GM23248 (cell line): ENCODE measurements around the gene ZNF333. TPM values are rescaled to one million over a fixed set of nuclear protein-coding genes. Genes with fewer than 3 reads are reported as not detected.

Experiments
- DNase-seq: peaks from one replicate; pipeline ENCODE4 v3.0.0-alpha.2; 2015
- H2AFZ ChIP-seq: fragments of 200-600 bp; sonication (generic); 2 replicates; pipeline ENCODE4 v1.6.1; 2016; ENCODE audit warnings: antibody characterized with exemption
- H3F3A ChIP-seq: fragments of 200-600 bp; sonication (generic); 2 replicates; pipeline ENCODE4 v1.6.1; 2016; ENCODE audit warnings: mild to moderate bottlenecking, antibody characterized with exemption, mixed run types; ENCODE audit not compliant: insufficient read depth
- H3K27ac ChIP-seq: fragments of 200-600 bp; sonication (generic); 2 replicates; pipeline ENCODE4 v1.5.1; 2016; ENCODE audit warnings: mild to moderate bottlenecking
- H3K27me3 ChIP-seq: fragments of 200-600 bp; sonication (generic); replicated peaks from 2 replicates; pipeline ENCODE4 v1.6.1; 2016; ENCODE audit warnings: mild to moderate bottlenecking; ENCODE audit not compliant: insufficient read depth
- H3K36me3 ChIP-seq: fragments of 200-600 bp; sonication (generic); 2 replicates; pipeline ENCODE4 v1.6.1; 2016; ENCODE audit warnings: low read depth, mild to moderate bottlenecking
- H3K4me1 ChIP-seq: fragments of 200-600 bp; sonication (generic); 2 replicates; pipeline ENCODE4 v1.6.1; 2016; ENCODE audit warnings: mild to moderate bottlenecking; ENCODE audit not compliant: insufficient read depth
- H3K4me2 ChIP-seq: fragments of 200-600 bp; sonication (generic); one replicate; pipeline ENCODE4 v1.6.1; 2016; ENCODE audit warnings: mild to moderate bottlenecking; ENCODE audit not compliant: unreplicated experiment
- H3K4me3 ChIP-seq: fragments of 200-600 bp; sonication (generic); 2 replicates; pipeline ENCODE4 v1.5.1; 2016; ENCODE audit warnings: mild to moderate bottlenecking
- H3K79me2 ChIP-seq: fragments of 200-600 bp; sonication (generic); 2 replicates; pipeline ENCODE4 v1.6.1; 2016; ENCODE audit warnings: mild to moderate bottlenecking; ENCODE audit not compliant: insufficient read depth
- H3K9ac ChIP-seq: fragments of 200-600 bp; sonication (generic); 2 replicates; pipeline ENCODE4 v1.6.1; 2016; ENCODE audit warnings: mild to moderate bottlenecking
- H3K9me2 ChIP-seq: fragments of 200-600 bp; sonication (generic); 2 replicates; pipeline ENCODE4 v1.6.1; 2016; ENCODE audit warnings: mixed run types, mild to moderate bottlenecking, moderate library complexity; ENCODE audit not compliant: insufficient read depth
- H3K9me3 ChIP-seq: fragments of 200-600 bp; sonication (generic); one replicate; pipeline ENCODE4 v1.6.1; 2017; ENCODE audit warnings: low read depth
- H4K20me1 ChIP-seq: fragments of 200-600 bp; sonication (generic); 2 replicates; pipeline ENCODE4 v1.6.0; 2016; ENCODE audit not compliant: insufficient read depth
- EZH2 ChIP-seq: fragments of 200-600 bp; sonication (generic); IDR thresholded peaks from 2 replicates; pipeline ENCODE4 v1.6.1; 2018; ENCODE audit warnings: antibody characterized with exemption, mild to moderate bottlenecking; ENCODE audit not compliant: insufficient read depth, poor library complexity, severe bottlenecking
- EZH2phosphoT487 ChIP-seq: fragments of 200-600 bp; sonication (generic); IDR thresholded peaks from 2 replicates; pipeline ENCODE4 v1.6.1; 2018; ENCODE audit warnings: antibody characterized with exemption, moderate library complexity, mild to moderate bottlenecking, low read depth; ENCODE audit not compliant: insufficient read depth
- WGBS, 2 experiments: methylation state at CpG; one replicate each; pipeline ENCODE4 v1.1.6; 2015 to 2017; ENCODE audit warnings: low lambda C conversion rate in 2 of 2, low coverage in 1 of 2; ENCODE audit errors: missing lambda C conversion rate in 2 of 2; 5-methylcytosine and 5-hydroxymethylcytosine counted together
- in situ Hi-C: fragments of 300-500 bp; cut with MboI; formaldehyde crosslinking; loops from 2 replicates; pipeline ENCODE4 v1.15.0; 2020
- polyA plus RNA-seq: library from polyadenylated mRNA; unstranded; fragments of >200 nt; fragmentation: Nextera tagmentation; extraction: Ambion mirVana; gene quantifications from 2 replicates; pipeline ENCODE4 v1.2.1, GENCODE V29; 2016
- total RNA-seq: library from RNA; depleted of rRNA; stranded (reverse); fragments of >200 nt; shearing (Covaris generic); gene quantifications from 2 replicates; pipeline ENCODE4 v1.2.3, GENCODE V29; 2014

The ZNF333 gene
- total and polyA plus RNA-seq, 2 experiments from 2014 or later = 10.4 to 26.3 TPM

DNA sequence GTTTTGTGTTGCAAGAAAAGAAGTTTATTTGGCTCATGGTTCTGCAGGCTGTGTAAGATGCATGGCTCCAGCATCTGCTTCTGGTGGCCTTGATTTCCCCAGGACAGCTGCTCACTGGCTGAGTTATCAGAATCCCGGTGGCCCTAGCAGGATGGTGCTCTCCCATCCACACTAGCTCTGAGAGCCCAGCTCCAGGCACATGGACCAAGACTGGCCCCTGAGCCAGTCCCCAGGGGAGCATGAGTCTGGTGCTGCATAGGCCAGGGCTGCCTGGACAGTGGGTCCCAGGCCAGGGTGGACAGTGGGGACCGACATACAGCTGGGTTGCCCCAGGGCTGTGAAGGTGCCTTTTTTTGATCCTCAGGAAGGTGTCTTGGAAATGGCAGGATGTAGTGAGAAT is 78.2 kb downstream of the ZNF333 start:
- Histone ChIP-seq H3F3A (no peaks in the 10 kb centered on the region), H2AFZ (no peak overlapping the region), H3K27me3 (no peaks in the 10 kb centered on the region), H3K9ac (no peak overlapping the region), H3K27ac (no peak overlapping the region), H3K4me1 (no peaks in the 10 kb centered on the region), H3K4me2 (no peak overlapping the region), H3K36me3 (no peaks in the 10 kb centered on the region), H3K4me3 (no peak overlapping the region), H3K9me2 (no peaks in the 10 kb centered on the region), H4K20me1 (no peaks in the 10 kb centered on the region), H3K9me3 (no peaks in the 10 kb centered on the region), H3K79me2 (no peaks in the 10 kb centered on the region)
- no peak for TF ChIP-seq EZH2
- no peak for TF ChIP-seq EZH2phosphoT487
- in situ Hi-C loops = loop anchor here (5.0 kb wide), 1 partner anchor 371 kb away; no protein-coding TSS in a partner anchor
- no peak for DNase-seq
- 22 to 54% methylated on average over 2 of the region's 2 CpGs for WGBS, 2 experiments

DNA sequence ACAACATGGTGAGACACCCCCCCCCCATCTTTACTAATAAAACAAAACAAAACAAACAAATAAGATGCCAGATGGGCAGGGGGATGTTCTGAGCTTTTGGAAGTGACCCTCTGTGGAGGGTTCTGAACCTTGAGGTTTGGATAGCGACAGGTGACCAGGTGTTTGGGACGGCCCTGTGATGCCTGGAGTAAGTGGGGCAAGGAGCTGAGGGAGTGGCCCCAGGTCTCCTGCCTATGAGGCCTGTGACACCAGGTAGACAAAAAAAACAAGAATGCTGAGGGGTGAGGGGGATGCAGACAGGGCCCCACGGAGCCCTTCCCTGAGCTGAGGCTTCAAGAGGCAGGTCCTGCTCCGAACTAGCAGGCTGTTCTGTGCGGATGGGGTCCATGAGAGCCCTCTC is 79.4 kb downstream of the ZNF333 start:
- Histone ChIP-seq H3K9me2 (no peaks in the 10 kb centered on the region), H3F3A (no peaks in the 10 kb centered on the region), H3K4me1 (no peaks in the 10 kb centered on the region), H3K27me3 (no peaks in the 10 kb centered on the region), H4K20me1 (no peaks in the 10 kb centered on the region), H3K79me2 (no peaks in the 10 kb centered on the region), H2AFZ (no peak overlapping the region), H3K9me3 (no peaks in the 10 kb centered on the region), H3K4me3 (no peak overlapping the region), H3K9ac (no peak overlapping the region), H3K36me3 (no peaks in the 10 kb centered on the region), H3K4me2 (no peak overlapping the region), H3K27ac (no peak overlapping the region)
- 14 to 24% methylated on average over 5 of the region's 5 CpGs for WGBS, 2 experiments
- no peak for DNase-seq
- in situ Hi-C loops = loop anchor here (5.0 kb wide), 1 partner anchor 372 kb away; no protein-coding TSS in a partner anchor
- TF ChIP-seq EZH2phosphoT487 (no peak), EZH2 (no peak)

DNA sequence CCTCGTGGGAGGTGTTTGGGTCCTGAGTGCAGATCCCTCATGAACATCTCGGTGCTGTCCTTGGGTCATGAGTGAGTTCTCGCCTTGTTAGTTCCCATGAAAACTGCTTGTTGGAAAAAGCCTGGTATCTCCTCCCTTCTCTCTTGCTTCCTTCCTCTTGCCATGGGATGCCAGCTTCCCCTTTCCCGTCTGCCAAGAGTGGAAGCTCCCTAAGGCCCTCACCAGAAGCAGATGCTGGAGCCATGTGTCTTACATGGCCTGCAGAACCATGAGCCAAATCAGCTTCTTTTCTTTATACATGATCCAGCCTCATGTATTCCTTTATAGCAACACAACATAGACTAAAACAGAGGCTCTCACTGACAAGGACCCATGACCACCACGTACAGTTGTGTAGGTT is 80.3 kb downstream of the ZNF333 start:
- WGBS, 2 experiments = 28 to 43% methylated on average over 5 of the region's 5 CpGs
- no peak overlapping the region for H3K9ac ChIP-seq
- in situ Hi-C loops = no loop called here

DNA sequence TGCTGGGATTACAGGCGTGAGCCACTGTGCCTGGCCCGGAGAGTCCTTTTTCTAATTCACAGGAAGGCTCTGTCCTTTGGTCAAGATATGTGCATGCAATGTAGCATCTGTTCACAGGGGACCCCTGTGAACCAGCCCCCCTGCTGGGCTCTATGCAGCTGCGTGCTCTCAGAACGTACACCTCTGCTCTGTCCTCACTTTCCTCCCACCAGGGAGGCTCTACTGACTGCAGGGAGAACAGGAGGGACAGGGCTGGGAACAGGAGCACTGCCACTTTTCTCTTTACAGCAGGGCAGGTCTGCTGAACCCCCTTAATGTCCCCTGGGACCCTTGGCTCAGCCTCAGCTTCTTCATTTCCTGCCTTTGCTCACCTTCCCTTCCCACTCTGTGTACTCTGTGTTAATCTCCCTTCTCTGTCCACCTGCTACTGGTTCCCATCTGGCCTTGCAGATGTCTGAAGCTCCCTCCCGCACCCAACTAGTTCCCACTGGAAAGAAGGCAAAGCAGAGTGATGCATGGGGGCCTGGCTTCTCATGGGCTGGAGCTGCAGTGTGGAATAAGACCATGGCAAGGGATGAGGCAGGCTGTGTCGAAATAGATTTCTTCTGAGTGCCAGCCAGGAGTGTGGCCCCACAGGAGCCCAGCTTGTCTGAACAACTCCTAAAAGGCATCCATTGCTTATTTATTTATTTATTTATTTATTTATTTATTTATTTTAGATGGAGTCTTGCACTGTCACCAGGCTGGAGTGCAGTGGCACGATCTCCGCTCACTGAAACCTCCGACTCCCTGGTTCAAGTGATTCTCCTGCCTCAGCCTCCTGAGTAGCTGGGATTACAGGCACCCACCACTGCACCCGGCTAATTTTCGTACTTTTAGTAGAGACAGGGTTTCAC is 81.3 kb downstream of the ZNF333 start:
- Histone ChIP-seq H3K4me3 (no peak overlapping the region), H3K9me3 (no peaks in the 10 kb centered on the region), H4K20me1 (no peaks in the 10 kb centered on the region), H3K27me3 (no peaks in the 10 kb centered on the region; the same call in 1 of the 2 replicates), H3K9me2 (no peaks in the 10 kb centered on the region), H3K79me2 (no peaks in the 10 kb centered on the region), H3K4me1 (no peaks in the 10 kb centered on the region), H2AFZ (no peak overlapping the region), H3K9ac (no peak overlapping the region), H3F3A (no peaks in the 10 kb centered on the region), H3K27ac (no peak overlapping the region), H3K4me2 (no peak overlapping the region), H3K36me3 (no peaks in the 10 kb centered on the region)
- TF ChIP-seq EZH2phosphoT487 = no peak
- no peak for TF ChIP-seq EZH2
- in situ Hi-C loops = no loop called here
- 34 to 37% methylated on average over 11 of the region's 11 CpGs for WGBS, 2 experiments
- DNase-seq = no peak

More for the DNA sequence above, 80.3 kb downstream of the ZNF333 start:
- no peaks in the 10 kb centered on the region for H3K79me2 ChIP-seq
- no peak for TF ChIP-seq EZH2phosphoT487
- TF ChIP-seq EZH2 = no peak
- H3K4me1 ChIP-seq = no peaks in the 10 kb centered on the region
- no peak overlapping the region for H3K27ac ChIP-seq
- no peak overlapping the region for H3K4me2 ChIP-seq
- no peaks in the 10 kb centered on the region for H4K20me1 ChIP-seq
- H3K36me3 ChIP-seq = no peaks in the 10 kb centered on the region
- H3K27me3 ChIP-seq = no peaks in the 10 kb centered on the region
- no peak overlapping the region for H3K4me3 ChIP-seq
- no peaks in the 10 kb centered on the region for H3K9me3 ChIP-seq
- DNase-seq = no peak
- no peak overlapping the region for H2AFZ ChIP-seq
- H3F3A ChIP-seq = no peaks in the 10 kb centered on the region
- H3K9me2 ChIP-seq = no peaks in the 10 kb centered on the region
